H1 (cell line): ENCODE measurements around the gene CHN2.

Experiments used
- YY1 ChIP-seq: IDR thresholded peaks from 2 replicates; pipeline ENCODE4 v1.6.1; 2011; ENCODE audit warnings: low read depth, mild to moderate bottlenecking, low read length
- TF ChIP-seq, protein P1 (sequence below): IDR thresholded peaks from 2 replicates; pipeline ENCODE4 v1.6.1; 2012; ENCODE audit warnings: inconsistent platforms

DNA sequence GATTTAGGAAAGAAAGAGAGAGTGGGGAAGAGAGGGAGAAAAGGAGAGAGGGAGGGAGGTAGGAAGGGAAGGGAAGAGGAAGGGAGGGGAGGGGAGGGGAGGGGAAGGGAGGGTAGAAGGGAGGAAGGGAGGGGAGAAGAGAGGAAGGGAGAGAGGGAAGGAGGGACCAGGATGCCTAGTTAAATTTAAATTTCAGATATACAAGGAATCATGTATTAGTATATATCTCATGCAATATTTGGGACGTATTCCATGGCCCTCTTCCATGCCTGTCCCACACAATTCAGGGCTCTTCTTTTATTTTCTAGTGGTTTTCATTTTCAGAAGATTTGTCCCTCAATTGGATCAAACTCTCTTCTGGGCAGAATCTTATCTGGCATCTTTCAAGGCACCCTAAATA, 196.7 kb downstream of the CHN2 start:
- TF ChIP-seq, protein P1, sequence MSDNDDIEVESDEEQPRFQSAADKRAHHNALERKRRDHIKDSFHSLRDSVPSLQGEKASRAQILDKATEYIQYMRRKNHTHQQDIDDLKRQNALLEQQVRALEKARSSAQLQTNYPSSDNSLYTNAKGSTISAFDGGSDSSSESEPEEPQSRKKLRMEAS, result no peak
- TF ChIP-seq YY1, result no peak
